ENCODE results near the gene MPZL3. TPM values are rescaled to one million over a fixed set of nuclear protein-coding genes. Genes with fewer than 3 reads are reported as not detected.

MPZL3 gene
- total and polyA plus RNA-seq, 4 donors = 2.5 to 6.9 (median 3.5) TPM

DNA sequence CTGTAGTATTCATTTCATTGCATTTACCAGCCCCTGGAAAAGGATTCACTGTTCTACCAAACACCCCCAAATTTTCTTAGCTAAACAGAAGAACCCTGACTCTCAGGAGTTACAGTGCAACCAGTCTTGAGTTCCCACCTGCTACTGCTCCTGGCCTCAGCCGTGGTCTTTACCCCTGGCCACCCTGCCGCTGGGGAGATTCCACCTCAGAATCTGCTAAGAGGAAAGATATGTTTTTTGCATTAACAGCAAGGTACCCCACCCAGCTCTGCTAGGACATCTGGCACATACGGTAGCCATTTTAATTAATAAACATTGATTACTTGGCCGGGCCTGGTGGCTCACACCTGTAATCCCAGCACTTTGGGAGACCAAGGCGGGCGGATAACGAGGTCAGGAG, 36.4 kb downstream of the MPZL3 start:
- Histone ChIP-seq H3K27ac (ENCODE audit: low read depth in 1 of 2, low read length in 2 of 2) (no peak overlapping the region), H3K9me3 (ENCODE audit: control insufficient read depth in 4 of 4, low read length in 3 of 4) (no peaks in the 10 kb centered on the region), H3K36me3 (ENCODE audit: control insufficient read depth in 4 of 4, insufficient read depth in 3 of 4, low read depth in 1 of 4, low read length in 3 of 4) (no peaks in the 10 kb centered on the region), H3K4me3 (ENCODE audit: low read depth in 1 of 3, low read length in 3 of 3) (no peak overlapping the region), H3K27me3 (ENCODE audit: control insufficient read depth in 4 of 4, insufficient read depth in 4 of 4, low read length in 3 of 4) (no peaks in the 10 kb centered on the region), H3K9ac (ENCODE audit: low read depth in 1 of 2, low read length in 2 of 2) (no peak overlapping the region), H3K4me1 (ENCODE audit: control insufficient read depth in 4 of 4, insufficient read depth in 4 of 4, low read length in 3 of 4) (peaks cover 9 to 28% (median 19%) of the 10 kb centered on the region in 4 donors)
- DNase-seq (ENCODE audit: low spot score) = no peak
- 92% methylated on average over 7 of the region's 7 CpGs for whole genome bisulfite sequencing
- no peak for TF ChIP-seq HNF4A (conservative IDR thresholded peaks at IDR 0.05)
- TF ChIP-seq RXRA (IDR thresholded peaks at IDR 0.05) = no peak
- TF ChIP-seq, protein P1, sequence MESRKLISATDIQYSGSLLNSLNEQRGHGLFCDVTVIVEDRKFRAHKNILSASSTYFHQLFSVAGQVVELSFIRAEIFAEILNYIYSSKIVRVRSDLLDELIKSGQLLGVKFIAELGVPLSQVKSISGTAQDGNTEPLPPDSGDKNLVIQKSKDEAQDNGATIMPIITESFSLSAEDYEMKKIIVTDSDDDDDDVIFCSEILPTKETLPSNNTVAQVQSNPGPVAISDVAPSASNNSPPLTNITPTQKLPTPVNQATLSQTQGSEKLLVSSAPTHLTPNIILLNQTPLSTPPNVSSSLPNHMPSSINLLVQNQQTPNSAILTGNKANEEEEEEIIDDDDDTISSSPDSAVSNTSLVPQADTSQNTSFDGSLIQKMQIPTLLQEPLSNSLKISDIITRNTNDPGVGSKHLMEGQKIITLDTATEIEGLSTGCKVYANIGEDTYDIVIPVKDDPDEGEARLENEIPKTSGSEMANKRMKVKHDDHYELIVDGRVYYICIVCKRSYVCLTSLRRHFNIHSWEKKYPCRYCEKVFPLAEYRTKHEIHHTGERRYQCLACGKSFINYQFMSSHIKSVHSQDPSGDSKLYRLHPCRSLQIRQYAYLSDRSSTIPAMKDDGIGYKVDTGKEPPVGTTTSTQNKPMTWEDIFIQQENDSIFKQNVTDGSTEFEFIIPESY (IDR thresholded peaks at IDR 0.05) = no peak
- no peak for TF ChIP-seq TAF1 (conservative IDR thresholded peaks at IDR 0.05)
- TF ChIP-seq JUND (IDR thresholded peaks at IDR 0.05) = no peak
- no peak for TF ChIP-seq GABPA (IDR thresholded peaks at IDR 0.05 in 1 of 2, conservative IDR thresholded peaks at IDR 0.05 in 1 of 2)
- no peak for TF ChIP-seq EGR1 (IDR thresholded peaks at IDR 0.05; ENCODE audit: low read depth in 2 of 2)
- TF ChIP-seq FOXA1 (IDR thresholded peaks at IDR 0.05) = no peak
- no peak for TF ChIP-seq YY1 (IDR thresholded peaks at IDR 0.05)
- TF ChIP-seq, protein P2, sequence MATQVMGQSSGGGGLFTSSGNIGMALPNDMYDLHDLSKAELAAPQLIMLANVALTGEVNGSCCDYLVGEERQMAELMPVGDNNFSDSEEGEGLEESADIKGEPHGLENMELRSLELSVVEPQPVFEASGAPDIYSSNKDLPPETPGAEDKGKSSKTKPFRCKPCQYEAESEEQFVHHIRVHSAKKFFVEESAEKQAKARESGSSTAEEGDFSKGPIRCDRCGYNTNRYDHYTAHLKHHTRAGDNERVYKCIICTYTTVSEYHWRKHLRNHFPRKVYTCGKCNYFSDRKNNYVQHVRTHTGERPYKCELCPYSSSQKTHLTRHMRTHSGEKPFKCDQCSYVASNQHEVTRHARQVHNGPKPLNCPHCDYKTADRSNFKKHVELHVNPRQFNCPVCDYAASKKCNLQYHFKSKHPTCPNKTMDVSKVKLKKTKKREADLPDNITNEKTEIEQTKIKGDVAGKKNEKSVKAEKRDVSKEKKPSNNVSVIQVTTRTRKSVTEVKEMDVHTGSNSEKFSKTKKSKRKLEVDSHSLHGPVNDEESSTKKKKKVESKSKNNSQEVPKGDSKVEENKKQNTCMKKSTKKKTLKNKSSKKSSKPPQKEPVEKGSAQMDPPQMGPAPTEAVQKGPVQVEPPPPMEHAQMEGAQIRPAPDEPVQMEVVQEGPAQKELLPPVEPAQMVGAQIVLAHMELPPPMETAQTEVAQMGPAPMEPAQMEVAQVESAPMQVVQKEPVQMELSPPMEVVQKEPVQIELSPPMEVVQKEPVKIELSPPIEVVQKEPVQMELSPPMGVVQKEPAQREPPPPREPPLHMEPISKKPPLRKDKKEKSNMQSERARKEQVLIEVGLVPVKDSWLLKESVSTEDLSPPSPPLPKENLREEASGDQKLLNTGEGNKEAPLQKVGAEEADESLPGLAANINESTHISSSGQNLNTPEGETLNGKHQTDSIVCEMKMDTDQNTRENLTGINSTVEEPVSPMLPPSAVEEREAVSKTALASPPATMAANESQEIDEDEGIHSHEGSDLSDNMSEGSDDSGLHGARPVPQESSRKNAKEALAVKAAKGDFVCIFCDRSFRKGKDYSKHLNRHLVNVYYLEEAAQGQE (IDR thresholded peaks at IDR 0.05) = no peak
- TF ChIP-seq HNF4G (IDR thresholded peaks at IDR 0.05) = no peak
- no peak for TF ChIP-seq SP1 (IDR thresholded peaks at IDR 0.05)
- TF ChIP-seq NR2F2 (IDR thresholded peaks at IDR 0.05) = no peak
- no peak for TF ChIP-seq FOXA2 (IDR thresholded peaks at IDR 0.05)

DNA sequence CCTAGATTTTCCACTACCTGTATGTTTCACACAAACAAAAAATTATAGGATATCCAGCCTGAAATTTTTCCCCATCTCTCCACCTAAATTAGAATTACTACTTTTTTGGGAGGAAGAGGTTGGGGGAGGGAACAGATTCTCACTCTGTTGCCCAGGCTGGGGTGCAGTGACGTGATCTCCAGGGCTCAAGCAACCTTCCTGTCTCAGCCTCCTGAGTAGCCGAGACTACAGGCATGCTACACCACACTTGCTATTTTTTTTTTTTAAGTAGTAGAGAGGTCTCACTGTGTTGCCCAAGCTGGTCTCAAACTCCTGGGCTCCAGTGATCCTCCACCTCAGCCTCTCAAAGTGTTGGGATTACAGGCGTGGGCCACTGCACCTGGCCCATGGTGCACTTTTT, 36.9 kb downstream of the MPZL3 start:
- WGBS = 92% methylated on average over 3 of the region's 3 CpGs
- Histone ChIP-seq H3K27ac (ENCODE audit: low read depth in 1 of 2, low read length in 2 of 2) (peak overlapping the region in 1 of 2 donors; percentile 5), H3K9ac (ENCODE audit: low read depth in 1 of 2, low read length in 2 of 2) (no peak overlapping the region), H3K27me3 (ENCODE audit: control insufficient read depth in 4 of 4, insufficient read depth in 4 of 4, low read length in 3 of 4) (no peaks in the 10 kb centered on the region), H3K36me3 (ENCODE audit: control insufficient read depth in 4 of 4, insufficient read depth in 3 of 4, low read depth in 1 of 4, low read length in 3 of 4) (no peaks in the 10 kb centered on the region), H3K4me3 (ENCODE audit: low read depth in 1 of 3, low read length in 3 of 3) (no peak overlapping the region), H3K9me3 (ENCODE audit: control insufficient read depth in 4 of 4, low read length in 3 of 4) (no peaks in the 10 kb centered on the region), H3K4me1 (ENCODE audit: control insufficient read depth in 4 of 4, insufficient read depth in 4 of 4, low read length in 3 of 4) (peaks cover 9 to 28% (median 19%) of the 10 kb centered on the region in 4 donors)
- TF ChIP-seq HNF4A (conservative IDR thresholded peaks at IDR 0.05) (no peak), TAF1 (conservative IDR thresholded peaks at IDR 0.05) (no peak)
- DNase-seq (ENCODE audit: low spot score) = no peak

Data from liver (tissue), 9 donors.